ENCODE results near the gene AKIRIN2.
"Not testable (repeated sequence)": the region's sequence is repeated elsewhere in the genome, so short reads cannot be mapped to it uniquely, and the experiment has no call there.

AKIRIN2 gene

GRCh38 chr6:87706187-87706966, 4.3 kb upstream of the AKIRIN2 start:
- Histone ChIP-seq H3K4me3 (no peak overlapping the region), H3K27ac (0 out of 2 replicates have a peak overlapping the region, but pooled peaks have one; percentile 63), H3K9ac (ENCODE audit: insufficient read length) (peak overlapping the region; percentile 7), H3K9me3 (ENCODE audit: low read depth, low read length) (no peaks in the 10 kb centered on the region), H3K36me3 (ENCODE audit: insufficient read depth, low read length) (no peaks in the 10 kb centered on the region)
- no peak for TF ChIP-seq POLR2AphosphoS5 (IDR thresholded peaks at IDR 0.05; ENCODE audit: borderline replicate concordance, low read depth, low read length)
- no peak for TF ChIP-seq EZH2 (IDR thresholded peaks at IDR 0.05)
- no peak for TF ChIP-seq FOXP2 (optimal IDR thresholded peaks at IDR 0.05; ENCODE audit: control extremely low read depth, extremely low read length, insufficient read depth)
- no peak for DNase-seq (ENCODE audit: low read depth, low spot score)

- Histone ChIP-seq H3K9me3 (ENCODE audit: low read depth, low read length) (no peaks in the 10 kb centered on the region), H3K36me3 (ENCODE audit: insufficient read depth, low read length) (no peaks in the 10 kb centered on the region), H3K27ac (no peak overlapping the region; the same call in 1 of the 2 replicates), H3K4me3 (no peak overlapping the region), H3K9ac (ENCODE audit: insufficient read length) (no peak overlapping the region)
- TF ChIP-seq FOXP2 (optimal IDR thresholded peaks at IDR 0.05; ENCODE audit: control extremely low read depth, extremely low read length, insufficient read depth) (no peak), EZH2 (IDR thresholded peaks at IDR 0.05) (no peak), POLR2AphosphoS5 (IDR thresholded peaks at IDR 0.05; ENCODE audit: borderline replicate concordance, low read depth, low read length) (no peak)
- no peak for DNase-seq (ENCODE audit: low read depth, low spot score)
Observed at GRCh38 chr6:87705070-87705691, 3.1 kb upstream of the AKIRIN2 start.

- Histone ChIP-seq H3K27ac (peak overlapping the region; percentile 95), H3K9ac (ENCODE audit: insufficient read length) (peak overlapping the region; percentile 85)
- not testable (repeated sequence) for H3K9me3 ChIP-seq (ENCODE audit: low read depth, low read length)
Observed at GRCh38 chr6:87703039-87703438, 1.0 kb upstream of the AKIRIN2 start.

GRCh38 chr6:87702589-87702945, 534 bp upstream of the AKIRIN2 start:
- Histone ChIP-seq H3K27ac (peak overlapping the region; percentile 95), H3K9me3 (ENCODE audit: low read depth, low read length) (no peaks in the 10 kb centered on the region), H3K36me3 (ENCODE audit: insufficient read depth, low read length) (peaks cover 3% of the 10 kb centered on the region; the same call in 1 of the 2 replicates), H3K9ac (ENCODE audit: insufficient read length) (peak overlapping the region; percentile 85), H3K4me3 (peak overlapping the region; percentile 84)
- TF ChIP-seq FOXP2 (optimal IDR thresholded peaks at IDR 0.05; ENCODE audit: control extremely low read depth, extremely low read length, insufficient read depth): no peak
- TF ChIP-seq POLR2AphosphoS5 (IDR thresholded peaks at IDR 0.05; ENCODE audit: borderline replicate concordance, low read depth, low read length): no peak
- TF ChIP-seq EZH2 (IDR thresholded peaks at IDR 0.05): no peak
- DNase-seq (ENCODE audit: low read depth, low spot score): no peak

More at GRCh38 chr6:87703039-87703438, 1.0 kb upstream of the AKIRIN2 start:
- peak overlapping the region; percentile 84 for H3K4me3 ChIP-seq
- DNase-seq (ENCODE audit: low read depth, low spot score); H3K36me3 ChIP-seq (ENCODE audit: insufficient read depth, low read length): not testable (repeated sequence)

- Histone ChIP-seq H3K4me3 (peak overlapping the region; percentile 84), H3K27ac (peak overlapping the region; percentile 76), H3K9me3 (ENCODE audit: low read depth, low read length) (no peaks in the 10 kb centered on the region), H3K9ac (ENCODE audit: insufficient read length) (peak overlapping the region; percentile 89), H3K36me3 (ENCODE audit: insufficient read depth, low read length) (peaks cover 3% of the 10 kb centered on the region; the same call in 1 of the 2 replicates)
- no peak for DNase-seq (ENCODE audit: low read depth, low spot score)
- TF ChIP-seq FOXP2 (optimal IDR thresholded peaks at IDR 0.05; ENCODE audit: control extremely low read depth, extremely low read length, insufficient read depth): no peak
- no peak for TF ChIP-seq POLR2AphosphoS5 (IDR thresholded peaks at IDR 0.05; ENCODE audit: borderline replicate concordance, low read depth, low read length)
- TF ChIP-seq EZH2 (IDR thresholded peaks at IDR 0.05): no peak
Observed at GRCh38 chr6:87701344-87701675, 723 bp downstream of the AKIRIN2 start.

GRCh38 chr6:87700397-87701343, 1.4 kb downstream of the AKIRIN2 start:
- peaks cover 3% of the 10 kb centered on the region; the same call in 1 of the 2 replicates for H3K36me3 ChIP-seq (ENCODE audit: insufficient read depth, low read length)
- DNase-seq (ENCODE audit: low read depth, low spot score): no peak
- TF ChIP-seq EZH2 (IDR thresholded peaks at IDR 0.05): no peak
- no peak for TF ChIP-seq FOXP2 (optimal IDR thresholded peaks at IDR 0.05; ENCODE audit: control extremely low read depth, extremely low read length, insufficient read depth)
- peak; percentile 25; the same call in 1 of the 2 replicates for TF ChIP-seq POLR2AphosphoS5 (IDR thresholded peaks at IDR 0.05; ENCODE audit: borderline replicate concordance, low read depth, low read length)
- H3K4me3 ChIP-seq: peak overlapping the region; percentile 84
- no peaks in the 10 kb centered on the region for H3K9me3 ChIP-seq (ENCODE audit: low read depth, low read length)
- peak overlapping the region; percentile 76 for H3K27ac ChIP-seq
- peak overlapping the region; percentile 89 for H3K9ac ChIP-seq (ENCODE audit: insufficient read length)

GRCh38 chr6:87699576-87699975, 2.5 kb downstream of the AKIRIN2 start:
- Histone ChIP-seq H3K36me3 (ENCODE audit: insufficient read depth, low read length) (peaks cover 3% of the 10 kb centered on the region; the same call in 1 of the 2 replicates), H3K9me3 (ENCODE audit: low read depth, low read length) (no peaks in the 10 kb centered on the region), H3K27ac (peak overlapping the region; percentile 81; the same call in 1 of the 2 replicates), H3K4me3 (peak overlapping the region; percentile 84), H3K9ac (ENCODE audit: insufficient read length) (peak overlapping the region; percentile 89)
- TF ChIP-seq EZH2 (IDR thresholded peaks at IDR 0.05) (no peak), FOXP2 (optimal IDR thresholded peaks at IDR 0.05; ENCODE audit: control extremely low read depth, extremely low read length, insufficient read depth) (no peak), POLR2AphosphoS5 (IDR thresholded peaks at IDR 0.05; ENCODE audit: borderline replicate concordance, low read depth, low read length) (no peak)
- DNase-seq (ENCODE audit: low read depth, low spot score): no peak

GRCh38 chr6:87698547-87699006, 3.5 kb downstream of the AKIRIN2 start:
- Histone ChIP-seq H3K9ac (ENCODE audit: insufficient read length) (peak overlapping the region; percentile 89), H3K27ac (peak overlapping the region; percentile 81), H3K4me3 (peak overlapping the region; percentile 84), H3K9me3 (ENCODE audit: low read depth, low read length) (no peaks in the 10 kb centered on the region), H3K36me3 (ENCODE audit: insufficient read depth, low read length) (peaks cover 3% of the 10 kb centered on the region; the same call in 1 of the 2 replicates)
- TF ChIP-seq EZH2 (IDR thresholded peaks at IDR 0.05) (no peak), POLR2AphosphoS5 (IDR thresholded peaks at IDR 0.05; ENCODE audit: borderline replicate concordance, low read depth, low read length) (no peak; the same call in 1 of the 2 replicates)
- DNase-seq (ENCODE audit: low read depth, low spot score): peak; percentile 85

All from SK-N-MC (cell line).